Ascending aorta (tissue), 2 donors: ENCODE results near the gene DGKI. TPM values are rescaled to one million over a fixed set of nuclear protein-coding genes. Genes with fewer than 3 reads are reported as not detected.
"Not testable (repeated sequence)": the region's sequence is repeated elsewhere in the genome, so short reads cannot be mapped to it uniquely, and the experiment has no call there.

Experiments
- DNase-seq, 2 donors: peaks; one replicate each; pipeline ENCODE4 v3.0.0-alpha.2; 2019; ENCODE audit warnings: low spot score in 2 of 2
- H3K27ac ChIP-seq, 2 donors: fragments of 200-600 bp; sonication (generic); one replicate each; pipeline ENCODE4 v1.5.1; 2016 to 2017; ENCODE audit warnings: mild to moderate bottlenecking in 1 of 2
- H3K27me3 ChIP-seq: fragments of 200-600 bp; sonication (generic); one replicate; pipeline ENCODE4 v1.5.1; 2017
- H3K36me3 ChIP-seq, 2 donors: fragments of 200-600 bp; sonication (generic); one replicate each; pipeline ENCODE4 v1.5.1; 2016
- H3K4me1 ChIP-seq, 2 donors: fragments of 200-600 bp; sonication (generic); one replicate each; pipeline ENCODE4 v1.5.1; 2016 to 2017; ENCODE audit warnings: mild to moderate bottlenecking in 1 of 2
- H3K4me3 ChIP-seq, 2 donors: fragments of 200-600 bp; sonication (generic); one replicate each; pipeline ENCODE4 v1.5.1; 2016 to 2017; ENCODE audit warnings: mild to moderate bottlenecking in 1 of 2
- H3K9me3 ChIP-seq, 2 donors: fragments of 200-600 bp; sonication (generic); one replicate each; pipeline ENCODE4 v1.5.1; 2016
- intact Hi-C: fragments of 100-400 bp; cut with DNase I; formaldehyde crosslinking; loops from one replicate; pipeline ENCODE4 v1.15.1; 2023
- total RNA-seq: library from RNA; depleted of rRNA; stranded (reverse); fragments of >200 nt; gene quantifications from one replicate; pipeline ENCODE4 v1.1.0, GENCODE V29; 2016
- TF ChIP-seq, protein P1 (sequence below), 3 experiments: fragments of 200-600 bp in 2 of 3; fragments of 450-650 bp in 1 of 3; sonication (generic) in 2 of 3; IDR thresholded peaks; one replicate each; pipeline ENCODE4 v1.5.1; 2016 to 2019; ENCODE audit warnings: antibody characterized with exemption in 3 of 3, mild to moderate bottlenecking in 1 of 3, moderate library complexity in 1 of 3

The DGKI gene
- total RNA-seq, 1 donor from 2014 or later: 13.4 TPM

GRCh38 chr7:137832382-137832781 is 14.4 kb downstream of the DGKI start:
- intact Hi-C loops: loop anchor here (5.0 kb wide), 1 partner anchor 40 kb away; no protein-coding TSS in a partner anchor
- H3K27ac ChIP-seq: no peak overlapping the region
- H3K4me1 ChIP-seq: peaks cover 10 to 33% of the 10 kb centered on the region in 2 donors
- H3K4me3 ChIP-seq: no peak overlapping the region
- TF ChIP-seq, protein P1, sequence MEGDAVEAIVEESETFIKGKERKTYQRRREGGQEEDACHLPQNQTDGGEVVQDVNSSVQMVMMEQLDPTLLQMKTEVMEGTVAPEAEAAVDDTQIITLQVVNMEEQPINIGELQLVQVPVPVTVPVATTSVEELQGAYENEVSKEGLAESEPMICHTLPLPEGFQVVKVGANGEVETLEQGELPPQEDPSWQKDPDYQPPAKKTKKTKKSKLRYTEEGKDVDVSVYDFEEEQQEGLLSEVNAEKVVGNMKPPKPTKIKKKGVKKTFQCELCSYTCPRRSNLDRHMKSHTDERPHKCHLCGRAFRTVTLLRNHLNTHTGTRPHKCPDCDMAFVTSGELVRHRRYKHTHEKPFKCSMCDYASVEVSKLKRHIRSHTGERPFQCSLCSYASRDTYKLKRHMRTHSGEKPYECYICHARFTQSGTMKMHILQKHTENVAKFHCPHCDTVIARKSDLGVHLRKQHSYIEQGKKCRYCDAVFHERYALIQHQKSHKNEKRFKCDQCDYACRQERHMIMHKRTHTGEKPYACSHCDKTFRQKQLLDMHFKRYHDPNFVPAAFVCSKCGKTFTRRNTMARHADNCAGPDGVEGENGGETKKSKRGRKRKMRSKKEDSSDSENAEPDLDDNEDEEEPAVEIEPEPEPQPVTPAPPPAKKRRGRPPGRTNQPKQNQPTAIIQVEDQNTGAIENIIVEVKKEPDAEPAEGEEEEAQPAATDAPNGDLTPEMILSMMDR (IDR thresholded peaks at IDR 0.05): no peak
- H3K36me3 ChIP-seq: no peaks in the 10 kb centered on the region
- H3K9me3 ChIP-seq: peaks cover 0 to 5% of the 10 kb centered on the region in 2 donors
- H3K27me3 ChIP-seq: no peaks in the 10 kb centered on the region
- DNase-seq: no peak

- not testable (repeated sequence) for H3K9me3 ChIP-seq, H3K27me3 ChIP-seq, H3K4me3 ChIP-seq, H3K27ac ChIP-seq, H3K36me3 ChIP-seq, DNase-seq
- peaks cover 7 to 25% of the 10 kb centered on the region in 2 donors for H3K4me1 ChIP-seq
- intact Hi-C loops: loop anchor here (5.0 kb wide), 1 partner anchor 39 kb away; no protein-coding TSS in a partner anchor
These were observed 15.2 kb downstream of the DGKI start for GRCh38 chr7:137831555-137831954.

DNA sequence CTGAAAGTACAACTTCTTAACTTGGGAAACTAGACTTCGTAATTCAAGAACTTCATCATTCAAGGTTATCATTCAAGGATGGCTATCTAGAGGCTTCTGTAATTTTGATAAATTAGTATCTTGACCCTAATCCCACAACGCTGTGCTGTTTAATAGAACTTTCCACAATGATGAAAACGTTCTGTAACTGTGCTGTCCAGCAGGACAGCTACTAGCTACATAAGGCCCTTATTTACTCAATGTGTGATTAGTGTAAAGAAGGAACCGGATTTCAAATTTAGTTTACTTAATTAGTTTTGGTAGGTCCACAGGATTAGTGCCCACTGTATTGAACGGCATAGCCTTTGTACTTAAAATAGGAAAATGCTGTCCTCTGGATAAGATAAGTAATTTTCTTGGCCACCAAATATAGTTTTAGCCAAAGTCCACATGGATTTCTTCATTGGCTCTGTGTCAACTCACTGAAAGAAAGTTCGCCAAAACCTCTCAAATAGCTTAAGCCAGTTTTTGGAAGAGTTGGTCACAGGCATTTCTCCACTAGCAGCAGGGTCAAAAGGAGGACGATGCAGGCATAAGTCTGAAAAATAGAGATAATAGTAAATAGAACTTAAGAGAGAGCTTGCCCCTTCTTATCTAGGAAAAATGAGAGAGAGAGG is 17.3 kb downstream of the DGKI start:
- H3K4me1 ChIP-seq: peaks cover 0 to 11% of the 10 kb centered on the region in 2 donors
- H3K9me3 ChIP-seq: peaks cover 0 to 5% of the 10 kb centered on the region in 2 donors
- H3K27me3 ChIP-seq: no peaks in the 10 kb centered on the region
- peak overlapping the region; percentile 8 to 31 for H3K27ac ChIP-seq
- TF ChIP-seq, protein P1 (IDR thresholded peaks at IDR 0.05): no peak
- intact Hi-C loops: no loop called here
- H3K4me3 ChIP-seq: no peak overlapping the region
- no peak for DNase-seq
- H3K36me3 ChIP-seq: no peaks in the 10 kb centered on the region

GRCh38 chr7:137828456-137828855 is 18.3 kb downstream of the DGKI start:
- DNase-seq: no peak
- Histone ChIP-seq H3K4me1 (peaks cover 0 to 9% of the 10 kb centered on the region in 2 donors), H3K27me3 (no peaks in the 10 kb centered on the region), H3K4me3 (no peak overlapping the region), H3K9me3 (peaks cover 0 to 5% of the 10 kb centered on the region in 2 donors), H3K27ac (no peak overlapping the region), H3K36me3 (no peaks in the 10 kb centered on the region)
- intact Hi-C loops: no loop called here
- TF ChIP-seq, protein P1 (IDR thresholded peaks at IDR 0.05): no peak

DNA sequence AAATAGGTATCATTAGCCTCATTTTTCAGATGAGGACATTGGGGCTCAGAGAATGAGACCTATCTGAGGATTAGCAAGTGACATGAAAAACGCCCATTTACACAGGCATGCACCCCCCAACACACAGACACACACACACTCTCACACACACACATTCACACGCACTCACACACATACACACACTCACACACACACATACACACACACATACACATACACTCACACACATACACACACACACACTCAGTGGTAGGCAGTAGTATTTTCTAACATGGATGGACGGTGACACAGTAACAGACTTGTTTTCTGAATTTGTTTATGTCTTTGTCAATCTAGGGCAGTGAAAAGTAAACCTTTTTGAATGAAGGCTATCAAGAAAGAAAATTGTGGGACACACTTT is 21.3 kb downstream of the DGKI start:
- Histone ChIP-seq H3K36me3 (no peaks in the 10 kb centered on the region), H3K4me3 (no peak overlapping the region), H3K9me3 (no peaks in the 10 kb centered on the region), H3K27me3 (no peaks in the 10 kb centered on the region), H3K4me1 (peaks cover 0 to 21% of the 10 kb centered on the region in 2 donors), H3K27ac (no peak overlapping the region)
- no peak for DNase-seq
- TF ChIP-seq, protein P1 (IDR thresholded peaks at IDR 0.05): no peak
- intact Hi-C loops: no loop called here

- peak overlapping the region; percentile 3 to 45 for H3K4me3 ChIP-seq
- peak overlapping the region; percentile 42 to 50 for H3K27ac ChIP-seq
- no peaks in the 10 kb centered on the region for H3K27me3 ChIP-seq
- peak; percentile 31 to 86 for DNase-seq
- TF ChIP-seq, protein P1 (IDR thresholded peaks at IDR 0.05): no peak
- no peaks in the 10 kb centered on the region for H3K36me3 ChIP-seq
- intact Hi-C loops: no loop called here
- peaks cover 0 to 17% of the 10 kb centered on the region in 2 donors for H3K4me1 ChIP-seq
- H3K9me3 ChIP-seq: no peaks in the 10 kb centered on the region
These were observed 25.9 kb downstream of the DGKI start for GRCh38 chr7:137820677-137821420.
